C4-2B (cell line): ENCODE data around the gene CLNS1A.

Experiments
- H3K27ac ChIP-seq: fragments of 450-650 bp; 2 replicates; pipeline ENCODE4 v1.5.1; 2017
- CTCF ChIP-seq: fragments of 450-650 bp; conservative IDR thresholded peaks from 2 replicates; pipeline ENCODE4 v1.5.1; 2017; ENCODE audit warnings: mild to moderate bottlenecking
- ZFX ChIP-seq: fragments of 450-650 bp; IDR thresholded peaks from 2 replicates; pipeline ENCODE4 v1.6.1; 2017

CLNS1A gene

GRCh38 chr11:77665240-77665965 is 27.8 kb upstream of the CLNS1A start:
- TF ChIP-seq CTCF (no peak), ZFX (no peak)
- no peak overlapping the region for H3K27ac ChIP-seq

GRCh38 chr11:77661670-77662069 is 24.1 kb upstream of the CLNS1A start:
- H3K27ac ChIP-seq, result no peak overlapping the region
- no peak for TF ChIP-seq ZFX
- TF ChIP-seq CTCF, result no peak

- no peak for TF ChIP-seq ZFX
- no peak for TF ChIP-seq CTCF
- no peak overlapping the region for H3K27ac ChIP-seq
These were observed 23.4 kb upstream of the CLNS1A start for GRCh38 chr11:77660947-77661346.

- no peak for TF ChIP-seq CTCF
- no peak for TF ChIP-seq ZFX
- no peak overlapping the region for H3K27ac ChIP-seq
These were observed 20.8 kb upstream of the CLNS1A start for GRCh38 chr11:77658213-77659013.

DNA sequence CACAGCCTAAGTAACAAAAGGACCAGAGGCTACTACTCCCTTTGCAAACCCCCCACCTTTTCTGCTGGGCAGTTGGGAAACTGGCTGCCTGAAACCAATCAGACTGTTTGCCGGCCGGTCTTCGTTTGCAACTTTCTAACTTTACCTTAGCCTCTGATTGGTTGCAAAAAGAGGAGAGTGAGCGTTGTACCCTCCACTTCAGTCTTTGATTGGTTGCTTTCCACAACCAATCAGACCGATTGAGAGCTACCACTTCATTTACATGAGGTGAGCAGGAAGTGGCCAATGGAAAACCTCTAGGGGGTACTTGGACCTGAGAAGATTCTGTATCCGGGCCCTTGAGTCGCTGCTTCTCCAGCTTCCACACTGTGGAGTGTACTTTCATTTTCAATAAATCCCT is 18.8 kb upstream of the CLNS1A start:
- TF ChIP-seq CTCF (no peak), ZFX (no peak)
- H3K27ac ChIP-seq, result no peak overlapping the region

DNA sequence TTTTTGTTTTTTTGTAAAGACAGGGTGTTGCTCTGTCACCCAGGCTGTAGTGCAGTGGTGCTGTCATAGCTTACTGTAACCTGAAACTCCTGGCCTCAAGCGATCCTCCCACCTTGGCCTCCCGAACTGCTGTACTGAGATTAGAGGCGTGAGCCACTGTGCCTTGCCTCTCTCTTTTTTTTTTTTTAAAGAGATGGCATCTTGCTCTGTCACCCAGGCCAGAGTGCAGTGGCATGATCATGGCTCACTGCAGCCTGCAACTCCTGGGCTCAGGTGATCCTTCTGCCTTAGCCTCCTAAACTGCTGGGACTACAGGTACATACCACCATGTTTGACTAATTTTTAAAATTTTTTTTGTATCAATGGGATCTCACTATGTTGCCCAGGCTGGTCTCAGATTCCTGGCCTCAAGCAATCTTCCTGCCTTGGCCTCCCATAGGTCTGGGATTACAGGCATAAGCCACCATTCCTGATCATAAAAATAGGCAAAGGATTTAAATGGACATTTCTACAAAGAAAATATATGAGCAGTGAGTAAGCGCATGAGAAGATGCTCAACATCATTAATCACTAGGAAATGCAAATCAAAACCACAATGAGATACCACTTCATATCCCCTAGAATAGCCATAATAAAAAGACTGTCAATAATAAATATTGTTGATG is 17.3 kb upstream of the CLNS1A start:
- no peak for TF ChIP-seq CTCF
- H3K27ac ChIP-seq, result no peak overlapping the region

DNA sequence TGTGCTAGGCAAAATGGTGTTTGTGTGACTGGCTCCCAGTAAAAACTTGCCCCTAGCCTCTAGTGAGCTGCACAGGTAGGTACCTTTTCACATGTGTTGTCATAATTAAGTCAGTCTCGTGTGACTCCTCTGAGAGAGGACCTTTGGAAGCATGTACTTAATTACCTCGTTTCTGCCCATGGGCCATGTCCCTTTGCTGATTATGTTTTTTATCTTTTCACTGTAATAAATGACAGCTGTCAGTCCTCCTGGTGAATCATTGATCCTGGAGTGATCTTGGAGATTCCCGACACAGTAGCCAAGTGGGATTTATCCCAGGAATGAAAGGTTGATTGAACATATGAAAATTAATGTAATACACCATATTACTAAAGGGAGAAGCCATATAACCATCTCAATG is 12.5 kb upstream of the CLNS1A start:
- no peak overlapping the region for H3K27ac ChIP-seq
- no peak for TF ChIP-seq ZFX
- TF ChIP-seq CTCF, result no peak
